Measurements from ENCODE around the gene S100A7A. TPM values are rescaled to one million over a fixed set of nuclear protein-coding genes. Genes with fewer than 3 reads are reported as not detected.

S100A7A gene
- total and polyA plus RNA-seq, 2 of the 8 experiments (the other 6 are each of a cell fraction or from before 2014, with no cell fraction given) = not detected

DNA sequence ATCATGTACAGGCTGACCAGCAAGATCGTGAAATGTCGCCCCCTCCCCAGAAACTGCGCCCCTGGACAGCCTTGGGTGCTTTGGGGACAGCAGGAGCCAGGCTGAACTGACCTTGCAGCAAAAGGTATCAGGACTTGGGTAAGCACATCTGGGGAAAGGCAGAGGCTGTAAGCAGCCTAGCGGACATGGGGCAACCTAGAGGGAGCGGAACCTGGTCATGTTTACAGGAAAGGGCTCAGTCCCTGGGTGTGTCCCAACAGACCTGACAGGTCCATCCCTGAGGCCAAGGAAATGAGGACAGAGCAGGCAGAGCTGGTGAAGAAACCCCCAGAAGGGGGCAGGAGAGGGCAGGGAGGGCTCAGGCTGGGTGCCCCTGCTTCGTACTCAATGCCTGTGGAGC is 22.4 kb upstream of the S100A7A start:
- Histone ChIP-seq H3K79me2 (ENCODE audit: control insufficient read depth in 1 of 2, insufficient read depth in 2 of 2, low read length in 2 of 2) (no peaks in the 10 kb centered on the region), H3K4me3 (ENCODE audit: extremely low read depth in 1 of 4, insufficient read depth in 2 of 4, low read depth in 3 of 4, low read length in 4 of 4) (no peak overlapping the region), H3K56ac (replicated peaks; ENCODE audit: insufficient read length, low read depth, low read length) (no peak overlapping the region), H3K14ac (ENCODE audit: insufficient read length) (no peak overlapping the region), H3K36me3 (ENCODE audit: control insufficient read depth in 2 of 4, insufficient read depth in 4 of 4, low read length in 3 of 4) (no peaks in the 10 kb centered on the region), H4K20me1 (replicated peaks in 1 of 2; ENCODE audit: control insufficient read depth in 1 of 2, insufficient read depth in 2 of 2, low read length in 2 of 2) (no peaks in the 10 kb centered on the region), H3K4ac (replicated peaks; ENCODE audit: insufficient read length, low read depth, low read length) (no peak overlapping the region), H2BK12ac (ENCODE audit: low read depth, low read length) (no peak overlapping the region), H2BK5ac (ENCODE audit: low read depth, low read length) (no peak overlapping the region), H3K9ac (replicated peaks in 1 of 4; ENCODE audit: extremely low read depth in 1 of 4, low read depth in 3 of 4, low read length in 3 of 4) (no peak overlapping the region), H3K23ac (ENCODE audit: insufficient read length) (no peak overlapping the region), H2AK5ac (ENCODE audit: low read depth, low read length) (no peak overlapping the region), H2BK120ac (replicated peaks; ENCODE audit: low read depth, low read length) (no peak overlapping the region), H3K18ac (ENCODE audit: extremely low read depth, low read length) (no peak overlapping the region), H4K5ac (ENCODE audit: insufficient read length, low read depth, low read length) (no peak overlapping the region), H3K9me3 (ENCODE audit: insufficient read depth in 2 of 2, low read depth in 1 of 2, low read length in 1 of 2) (no peaks in the 10 kb centered on the region), H4K91ac (replicated peaks; ENCODE audit: insufficient read length, low read length) (no peak overlapping the region), H2BK20ac (ENCODE audit: low read length) (no peak overlapping the region), H3K4me2 (ENCODE audit: insufficient read depth in 1 of 2, low read depth in 2 of 2, low read length in 2 of 2) (no peak overlapping the region), H2AFZ (ENCODE audit: low read length) (no peak overlapping the region), H3K27ac (ENCODE audit: low read depth, low read length) (no peak overlapping the region), H3K23me2 (ENCODE audit: low read depth, low read length) (no peaks in the 10 kb centered on the region), H2BK15ac (ENCODE audit: low read length) (no peak overlapping the region; the same call in 1 of the 2 replicates), H3K79me1 (ENCODE audit: low read depth, low read length) (no peaks in the 10 kb centered on the region), H3K4me1 (replicated peaks in 1 of 4; ENCODE audit: control insufficient read depth in 3 of 4, insufficient read depth in 4 of 4, low read length in 3 of 4) (no peaks in the 10 kb centered on the region), H4K8ac (ENCODE audit: extremely low read depth, insufficient read depth, low read length) (no peak overlapping the region), H3K27me3 (replicated peaks in 1 of 4; ENCODE audit: control insufficient read depth in 3 of 4, extremely low read depth in 1 of 4, insufficient read depth in 3 of 4, low read length in 3 of 4) (peaks cover 0 to 2% (median 0%) of the 10 kb centered on the region in 4 experiments; a peak in 1 of 7 replicates)
- 81% methylated on average over 6 of the region's 6 CpGs; no CpG with 5 or more reads in 1 of the 2 experiments for WGBS, 2 experiments (ENCODE audit: extremely low coverage in 1 of 2, insufficient coverage in 1 of 2, insufficient read length in 1 of 2, insufficient replicate concordance in 2 of 2, low coverage in 1 of 2, low lambda C conversion rate in 2 of 2, missing lambda C conversion rate in 1 of 2)
- FAIRE-seq = no peak
- peak in 1 of 2 experiments; percentile 73 for DNase-seq (ENCODE audit: low read depth in 1 of 2, low spot score in 2 of 2)
- CTCF ChIA-PET (ENCODE audit: partially characterized antibody) = interaction anchor here (0.9 to 4.7 kb wide), 7 partner anchors 10 to 101 kb away, joined by 3 to 33 read pairs (median 6); no protein-coding TSS in a partner anchor
- POLR2A ChIA-PET (ENCODE audit: partially characterized antibody) = no interaction called here
- TF ChIP-seq SIN3A (conservative IDR thresholded peaks at IDR 0.05 in 1 of 2, IDR thresholded peaks at IDR 0.05 in 1 of 2; ENCODE audit: low read depth in 1 of 2, low read length in 2 of 2) (no peak), EZH2 (IDR thresholded peaks at IDR 0.05; ENCODE audit: low read depth, low read length, severe bottlenecking) (no peak), JUND (IDR thresholded peaks at IDR 0.05; ENCODE audit: low read length) (no peak), CBX5 (IDR thresholded peaks at IDR 0.05; ENCODE audit: low read depth, low read length) (no peak), SP2 (IDR thresholded peaks at IDR 0.05; ENCODE audit: low read length) (no peak), CEBPB (IDR thresholded peaks at IDR 0.05; ENCODE audit: low read depth, low read length) (no peak), TAF1 (IDR thresholded peaks at IDR 0.05; ENCODE audit: low read depth, low read length) (no peak), BRCA1 (IDR thresholded peaks at IDR 0.05; ENCODE audit: low read depth, low read length) (no peak), RAD21 (IDR thresholded peaks at IDR 0.05 in 1 of 2, conservative IDR thresholded peaks at IDR 0.05 in 1 of 2; ENCODE audit: low read depth in 2 of 2, low read length in 2 of 2) (peak; percentile 39 to 56), CREB1 (IDR thresholded peaks at IDR 0.05) (no peak), SIRT6 (IDR thresholded peaks at IDR 0.05; ENCODE audit: low read length) (no peak)
- TF ChIP-seq, protein P1, sequence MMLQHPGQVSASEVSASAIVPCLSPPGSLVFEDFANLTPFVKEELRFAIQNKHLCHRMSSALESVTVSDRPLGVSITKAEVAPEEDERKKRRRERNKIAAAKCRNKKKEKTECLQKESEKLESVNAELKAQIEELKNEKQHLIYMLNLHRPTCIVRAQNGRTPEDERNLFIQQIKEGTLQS (IDR thresholded peaks at IDR 0.05; ENCODE audit: insufficient read depth, low read depth, low read length) = no peak
